LNCAP (cell line): Measurements from ENCODE around the gene TTC28.

Experiments used
- TF ChIP-seq, protein P1 (sequence below): fragments of 450-650 bp; IDR thresholded peaks from 2 replicates; pipeline ENCODE4 v1.5.1; 2017; ENCODE audit warnings: mild to moderate bottlenecking

Gene TTC28

DNA sequence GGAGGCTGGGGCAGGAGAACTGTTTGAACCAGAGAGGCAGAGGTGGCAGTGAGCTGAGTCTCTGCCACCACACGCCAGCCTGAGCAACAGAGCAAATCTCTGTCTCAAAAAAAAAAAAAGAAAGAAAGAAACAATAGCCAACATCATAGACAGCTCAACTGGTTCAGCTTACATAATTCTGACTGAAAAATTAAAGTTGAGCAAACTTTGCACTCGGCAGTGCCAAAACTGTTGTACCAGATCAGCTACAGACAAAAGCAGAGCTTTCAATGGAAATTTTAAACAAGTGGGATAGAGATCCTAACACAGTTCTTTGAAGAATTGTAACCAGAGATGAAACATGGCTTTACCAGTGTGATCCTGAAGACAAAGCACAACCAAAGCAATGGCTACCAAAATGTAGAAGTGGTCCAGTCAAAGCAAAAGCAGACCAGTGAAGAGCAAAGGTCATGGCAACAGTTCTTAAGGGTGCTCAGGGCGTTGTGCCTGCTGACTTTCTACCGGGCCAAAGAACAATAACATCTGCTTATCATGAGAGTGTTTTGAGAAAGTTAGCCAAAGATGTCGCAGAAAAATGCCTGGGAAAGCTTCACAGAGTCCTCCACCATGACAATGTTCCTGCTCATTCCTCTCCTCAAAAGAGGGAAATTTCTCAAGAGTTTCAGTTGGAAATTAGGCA, 59.3 kb downstream of the TTC28 start:
- TF ChIP-seq, protein P1, sequence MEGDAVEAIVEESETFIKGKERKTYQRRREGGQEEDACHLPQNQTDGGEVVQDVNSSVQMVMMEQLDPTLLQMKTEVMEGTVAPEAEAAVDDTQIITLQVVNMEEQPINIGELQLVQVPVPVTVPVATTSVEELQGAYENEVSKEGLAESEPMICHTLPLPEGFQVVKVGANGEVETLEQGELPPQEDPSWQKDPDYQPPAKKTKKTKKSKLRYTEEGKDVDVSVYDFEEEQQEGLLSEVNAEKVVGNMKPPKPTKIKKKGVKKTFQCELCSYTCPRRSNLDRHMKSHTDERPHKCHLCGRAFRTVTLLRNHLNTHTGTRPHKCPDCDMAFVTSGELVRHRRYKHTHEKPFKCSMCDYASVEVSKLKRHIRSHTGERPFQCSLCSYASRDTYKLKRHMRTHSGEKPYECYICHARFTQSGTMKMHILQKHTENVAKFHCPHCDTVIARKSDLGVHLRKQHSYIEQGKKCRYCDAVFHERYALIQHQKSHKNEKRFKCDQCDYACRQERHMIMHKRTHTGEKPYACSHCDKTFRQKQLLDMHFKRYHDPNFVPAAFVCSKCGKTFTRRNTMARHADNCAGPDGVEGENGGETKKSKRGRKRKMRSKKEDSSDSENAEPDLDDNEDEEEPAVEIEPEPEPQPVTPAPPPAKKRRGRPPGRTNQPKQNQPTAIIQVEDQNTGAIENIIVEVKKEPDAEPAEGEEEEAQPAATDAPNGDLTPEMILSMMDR: no peak

GRCh38 chr22:28619236-28619635, 60.4 kb downstream of the TTC28 start:
- TF ChIP-seq, protein P1: no peak

GRCh38 chr22:28609921-28610320, 69.7 kb downstream of the TTC28 start:
- TF ChIP-seq, protein P1: no peak

GRCh38 chr22:28608546-28608945, 71.1 kb downstream of the TTC28 start:
- TF ChIP-seq, protein P1: no peak

DNA sequence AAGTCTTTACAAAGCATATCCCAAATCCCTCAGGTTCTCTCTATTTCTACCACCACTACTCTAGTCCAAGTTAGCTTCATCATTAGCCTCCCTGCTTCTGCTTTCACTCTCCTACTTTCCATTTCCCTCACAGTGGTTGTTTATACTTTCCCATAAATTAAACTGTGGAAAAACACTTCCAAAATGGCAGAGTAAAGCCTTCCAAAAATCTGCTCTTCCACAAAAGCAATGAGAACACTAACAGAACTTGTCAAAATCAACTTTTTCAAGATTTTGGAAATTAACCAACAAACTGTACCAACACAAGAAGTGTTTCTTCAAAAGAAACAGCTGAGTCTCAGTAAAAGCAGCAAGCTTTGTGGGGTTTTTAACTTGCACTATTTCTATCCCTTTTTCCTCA, 71.8 kb downstream of the TTC28 start:
- TF ChIP-seq, protein P1: no peak

DNA sequence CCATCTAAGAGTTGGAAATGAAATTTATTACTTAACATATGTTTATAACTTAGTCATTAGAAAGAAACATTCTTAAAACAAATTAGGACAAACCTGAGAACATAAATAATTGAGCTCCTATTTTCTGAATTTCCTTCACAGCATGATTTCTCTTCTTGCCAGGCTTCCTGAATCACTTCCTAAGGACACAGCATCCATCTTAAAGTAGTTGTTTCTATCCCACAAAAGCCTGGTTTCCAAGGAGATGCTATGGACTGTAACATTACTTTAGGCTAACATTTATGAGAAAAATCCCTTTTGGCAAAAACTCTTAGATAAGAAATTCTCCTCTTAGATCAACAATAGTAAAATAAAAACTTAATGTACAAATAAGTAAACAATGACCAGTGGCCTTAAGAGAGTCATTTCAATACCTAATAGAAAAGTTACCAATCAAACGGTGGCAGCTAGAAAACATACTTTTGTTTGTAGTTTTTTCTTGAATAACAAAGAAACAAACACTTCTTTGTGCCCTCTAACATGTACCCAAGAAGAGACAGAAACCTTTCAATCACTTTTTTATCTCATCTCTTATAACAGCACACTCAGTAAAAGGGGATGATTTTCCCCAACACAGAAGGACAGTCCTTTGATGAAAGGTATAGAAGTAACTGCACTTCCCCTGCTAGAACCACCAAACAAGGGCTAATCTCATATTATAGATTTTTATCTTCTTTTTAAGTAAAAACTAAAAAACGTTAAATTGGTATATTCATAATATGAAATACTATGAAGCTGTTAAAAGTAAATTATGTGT, 74.5 kb downstream of the TTC28 start:
- TF ChIP-seq, protein P1: no peak

DNA sequence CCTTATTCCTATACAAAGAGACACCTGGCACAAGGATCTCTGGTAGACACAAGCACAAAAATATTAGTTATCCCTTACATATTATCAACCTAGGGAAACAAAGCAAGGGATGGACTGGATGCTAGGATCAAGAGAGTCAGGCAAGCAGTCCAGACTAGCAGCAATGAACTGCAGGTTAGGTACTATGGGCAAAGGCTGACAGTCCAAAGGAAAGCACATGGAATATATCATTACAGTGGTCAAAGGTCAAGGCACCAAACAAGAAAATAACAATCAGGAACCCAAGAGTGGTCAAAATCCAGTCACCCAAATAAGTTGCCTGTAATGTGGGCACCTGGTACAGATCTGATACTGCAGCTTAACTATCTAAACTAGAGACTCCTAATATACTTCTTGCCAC, 77.7 kb downstream of the TTC28 start:
- TF ChIP-seq, protein P1: no peak
